GM10248 (cell line): ENCODE measurements around the gene BBX.

Experiments used
- CTCF ChIA-PET: fragments of 300-600 bp; sonication (Branson Sonifier 250); formaldehyde crosslinking; extraction: SDS; loops from one replicate; lab custom pipeline; 2021; ENCODE audit warnings: antibody characterized with exemption; lab: Yijun Ruan, JAX
- POLR2A ChIA-PET: fragments of 350-650 bp; sonication (Branson Sonifier 250); formaldehyde crosslinking; extraction: SDS; loops from one replicate; lab custom pipeline; 2020; ENCODE audit warnings: antibody characterized with exemption; lab: Yijun Ruan, JAX
- DNase-seq: peaks from one replicate; pipeline ENCODE4 v3.0.0; 2012; ENCODE audit errors: extremely low spot score
- CTCF ChIP-seq: IDR thresholded peaks from 2 replicates; pipeline ENCODE4 v1.5.1; 2012; ENCODE audit warnings: mild to moderate bottlenecking, low read depth; ENCODE audit errors: extremely low read depth, missing control alignments, control extremely low read depth

BBX gene

GRCh38 chr3:107498646-107499045 lies 24.1 kb upstream of the BBX start:
- DNase-seq: no peak
- ChIA-PET CTCF (interaction anchor here (1.8 to 2.2 kb wide), 2 partner anchors 11 to 14 kb away, joined by 6 to 10 read pairs; no protein-coding TSS in a partner anchor), POLR2A (no interaction called here)
- TF ChIP-seq CTCF: no peak

DNA sequence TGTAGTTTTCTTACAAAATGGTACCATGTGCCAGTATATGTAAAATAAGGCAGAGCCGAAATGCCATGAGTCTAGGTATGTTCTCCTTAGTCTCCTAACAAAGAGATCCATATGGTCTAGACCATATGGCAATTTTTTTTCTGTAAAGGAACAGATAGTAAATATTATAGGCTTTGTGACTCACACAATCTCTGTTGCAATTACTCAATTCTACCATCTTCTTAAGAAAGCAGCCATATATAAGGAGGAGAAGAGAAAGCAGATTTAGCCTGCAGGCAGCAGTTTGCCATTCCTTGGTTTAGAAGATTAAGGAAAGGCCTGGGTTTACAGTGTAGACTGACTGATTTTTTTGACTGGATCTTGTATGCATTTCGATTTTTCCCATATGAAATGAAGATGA lies 16.3 kb upstream of the BBX start:
- no peak for DNase-seq
- ChIA-PET POLR2A (no interaction called here), CTCF (no interaction called here)
- TF ChIP-seq CTCF: no peak

GRCh38 chr3:107508331-107508730 lies 14.4 kb upstream of the BBX start:
- TF ChIP-seq CTCF: no peak
- POLR2A ChIA-PET: no interaction called here
- CTCF ChIA-PET: interaction anchor here (1.4 kb wide), 1 partner anchor 8 kb away, joined by 3 read pairs; no protein-coding TSS in a partner anchor
- DNase-seq: no peak

DNA sequence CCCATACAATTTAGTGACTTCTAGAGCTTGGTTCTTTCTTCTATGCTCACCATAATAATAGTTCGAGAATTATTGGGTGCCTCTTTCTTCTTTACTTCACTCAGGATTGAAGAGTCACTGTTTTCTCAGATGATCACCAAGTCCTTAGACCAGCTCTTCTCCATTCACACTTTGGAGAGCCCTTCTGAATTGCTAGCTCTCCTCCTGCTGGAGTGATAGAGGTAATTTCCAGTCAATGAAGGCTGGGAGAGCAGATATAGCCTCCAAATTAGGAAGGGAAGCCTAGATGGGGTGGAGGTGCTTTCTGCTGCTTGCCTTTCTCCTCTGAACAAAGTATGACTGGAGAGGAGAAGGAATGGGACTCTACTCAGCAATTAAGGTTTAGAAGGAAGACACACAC lies 10.7 kb upstream of the BBX start:
- ChIA-PET POLR2A (no interaction called here), CTCF (interaction anchor here (1.1 to 2.3 kb wide), 5 partner anchors 10 to 241 kb away, joined by 3 to 6 read pairs (median 3); partner anchors contain the start of gene BBX)
- TF ChIP-seq CTCF: no peak
- DNase-seq: no peak

- POLR2A ChIA-PET: no interaction called here
- no peak for DNase-seq
- CTCF ChIA-PET: no interaction called here
- TF ChIP-seq CTCF: no peak
Measured at GRCh38 chr3:107514453-107514852, 8.3 kb upstream of the BBX start.

GRCh38 chr3:107516475-107516874 lies 6.3 kb upstream of the BBX start:
- no peak for DNase-seq
- ChIA-PET CTCF (interaction anchor here (0.9 to 1.1 kb wide), 3 partner anchors 8 to 58 kb away, joined by 3 to 5 read pairs (median 3); no protein-coding TSS in a partner anchor), POLR2A (no interaction called here)
- no peak for TF ChIP-seq CTCF
